ENCODE measurements around the gene OGDH.

OGDH gene

GRCh38 chr7:44617225-44617890 lies 10.9 kb downstream of the OGDH start:
- intact Hi-C loops (cut with DNase I; ENCODE audit: low total_unique reads), result no loop called here
- Histone ChIP-seq H3K36me3 (peaks cover 0 to 5% (median 0%) of the 10 kb centered on the region in 3 donors), H3K4me3 (no peak overlapping the region), H3K27ac (no peak overlapping the region), H3K27me3 (no peaks in the 10 kb centered on the region), H3K9me3 (no peaks in the 10 kb centered on the region), H3K4me1 (peaks cover 0 to 10% (median 4%) of the 10 kb centered on the region in 4 donors)
- no peak for TF ChIP-seq CTCF (IDR thresholded peaks at IDR 0.05)
- no peak for DNase-seq

GRCh38 chr7:44618045-44618444 lies 11.6 kb downstream of the OGDH start:
- Histone ChIP-seq H3K27me3 (no peaks in the 10 kb centered on the region), H3K9me3 (no peaks in the 10 kb centered on the region), H3K4me1 (peaks cover 0 to 13% (median 5%) of the 10 kb centered on the region in 4 donors), H3K4me3 (no peak overlapping the region), H3K36me3 (peaks cover 0 to 5% (median 0%) of the 10 kb centered on the region in 3 donors), H3K27ac (no peak overlapping the region)
- TF ChIP-seq CTCF (IDR thresholded peaks at IDR 0.05), result no peak
- intact Hi-C loops (cut with DNase I; ENCODE audit: low total_unique reads), result no loop called here
- DNase-seq, result no peak

GRCh38 chr7:44618753-44619152 lies 12.3 kb downstream of the OGDH start:
- DNase-seq, result no peak
- H3K9me3 ChIP-seq, result no peaks in the 10 kb centered on the region
- peaks cover 0 to 14% (median 5%) of the 10 kb centered on the region in 4 donors for H3K4me1 ChIP-seq
- peaks cover 0 to 5% (median 0%) of the 10 kb centered on the region in 3 donors for H3K36me3 ChIP-seq
- TF ChIP-seq CTCF (IDR thresholded peaks at IDR 0.05), result no peak
- H3K27ac ChIP-seq, result no peak overlapping the region
- H3K27me3 ChIP-seq, result no peaks in the 10 kb centered on the region
- intact Hi-C loops (cut with DNase I; ENCODE audit: low total_unique reads), result no loop called here
- H3K4me3 ChIP-seq, result no peak overlapping the region

- TF ChIP-seq CTCF (IDR thresholded peaks at IDR 0.05), result no peak
- no peaks in the 10 kb centered on the region for H3K9me3 ChIP-seq
- intact Hi-C loops (cut with DNase I; ENCODE audit: low total_unique reads), result no loop called here
- H3K27ac ChIP-seq, result no peak overlapping the region
- no peak overlapping the region for H3K4me3 ChIP-seq
- peaks cover 13 to 19% (median 19%) of the 10 kb centered on the region in 3 donors for H3K36me3 ChIP-seq
- peak in 1 of 2 donors; percentile 47 for DNase-seq
- H3K4me1 ChIP-seq, result peaks cover 0 to 10% (median 5%) of the 10 kb centered on the region in 4 donors
- no peaks in the 10 kb centered on the region for H3K27me3 ChIP-seq
Observed at GRCh38 chr7:44621034-44621749, 14.8 kb downstream of the OGDH start.

GRCh38 chr7:44621750-44622103 lies 15.3 kb downstream of the OGDH start:
- intact Hi-C loops (cut with DNase I; ENCODE audit: low total_unique reads), result no loop called here
- DNase-seq, result no peak
- H3K36me3 ChIP-seq, result peaks cover 19 to 25% (median 23%) of the 10 kb centered on the region in 3 donors
- no peaks in the 10 kb centered on the region for H3K27me3 ChIP-seq
- no peak overlapping the region for H3K27ac ChIP-seq
- no peak overlapping the region for H3K4me3 ChIP-seq
- peaks cover 0 to 10% (median 5%) of the 10 kb centered on the region in 4 donors for H3K4me1 ChIP-seq
- H3K9me3 ChIP-seq, result no peaks in the 10 kb centered on the region
- no peak for TF ChIP-seq CTCF (IDR thresholded peaks at IDR 0.05)
